ENCODE measurements around the gene EYA2.

- no peak for TF ChIP-seq CTCF (IDR thresholded peaks at IDR 0.05)
- TF ChIP-seq POLR2A (IDR thresholded peaks at IDR 0.05) = no peak
- no peak for TF ChIP-seq POLR2AphosphoS5 (IDR thresholded peaks at IDR 0.05)
Measured at GRCh38 chr20:47222468-47223119, 328.0 kb downstream of the EYA2 start.

Data from breast epithelium (tissue), 3 donors.